ENCODE data around the gene PAM16.

Gene PAM16

GRCh38 chr16:4316864-4317531 lies 34.1 kb downstream of the PAM16 start (continued):
- TF ChIP-seq ZBTB20 (tag by site-specific recombination; IDR thresholded peaks at IDR 0.05) (peak; percentile 82), ZNF843 (tag by site-specific recombination; IDR thresholded peaks at IDR 0.05) (no peak), ZNF785 (tag by site-specific recombination; IDR thresholded peaks at IDR 0.05) (no peak), GLI2 (tag by site-specific recombination; IDR thresholded peaks at IDR 0.05; ENCODE audit: borderline replicate concordance, low read depth) (no peak), ZNF629 (tag by site-specific recombination; IDR thresholded peaks at IDR 0.05) (no peak), ZNF626 (tag by site-specific recombination; IDR thresholded peaks at IDR 0.05) (no peak), ZNF473 (tag by site-specific recombination; IDR thresholded peaks at IDR 0.05) (no peak), ZNF214 (tag by site-specific recombination; IDR thresholded peaks at IDR 0.05; ENCODE audit: borderline replicate concordance) (no peak), ZNF157 (tag by site-specific recombination; IDR thresholded peaks at IDR 0.05) (no peak)

- TF ChIP-seq FEZF1 (tag by site-specific recombination; IDR thresholded peaks at IDR 0.05) (no peak), ZNF366 (tag by site-specific recombination; conservative IDR thresholded peaks at IDR 0.05) (peak; percentile 55), TCF7L2 (IDR thresholded peaks at IDR 0.05; ENCODE audit: borderline replicate concordance, low read depth, low read length) (no peak), ZNF639 (tag by site-specific recombination; IDR thresholded peaks at IDR 0.05) (no peak), ZNF341 (tag by site-specific recombination; IDR thresholded peaks at IDR 0.05; ENCODE audit: low read depth) (peak; percentile 61), IKZF3 (tag by site-specific recombination; IDR thresholded peaks at IDR 0.05) (0 out of 2 replicates have a peak, but pooled peaks have one; percentile 69), ZNF398 (tag by site-specific recombination; IDR thresholded peaks at IDR 0.05) (peak; percentile 88), SP2 (tag by site-specific recombination; IDR thresholded peaks at IDR 0.05) (peak; percentile 72), ZNF596 (tag by site-specific recombination; IDR thresholded peaks at IDR 0.05) (0 out of 2 replicates have a peak, but pooled peaks have one; percentile 25), ZNF449 (tag by site-specific recombination; IDR thresholded peaks at IDR 0.05) (peak; percentile 86), ZBTB8A (tag by site-specific recombination; IDR thresholded peaks at IDR 0.05) (peak; percentile 91), ZNF629 (tag by site-specific recombination; IDR thresholded peaks at IDR 0.05) (peak; percentile 27; the same call in 1 of the 2 replicates), SCRT2 (tag by site-specific recombination; IDR thresholded peaks at IDR 0.05) (peak; percentile 55), ZNF561 (tag by site-specific recombination; IDR thresholded peaks at IDR 0.05; ENCODE audit: borderline replicate concordance) (no peak), GLIS2 (tag by site-specific recombination; IDR thresholded peaks at IDR 0.05) (peak; percentile 87), ZNF610 (tag by site-specific recombination; IDR thresholded peaks at IDR 0.05; ENCODE audit: borderline replicate concordance) (no peak), ZBTB26 (tag by site-specific recombination; optimal IDR thresholded peaks at IDR 0.05) (peak; percentile 68), ZNF335 (tag by site-specific recombination; conservative IDR thresholded peaks at IDR 0.05) (peak; percentile 97), ZBTB20 (tag by site-specific recombination; IDR thresholded peaks at IDR 0.05) (peak; percentile 83; the same call in 1 of the 2 replicates)
- peak overlapping the region; percentile 52 for H3K4me3 ChIP-seq (ENCODE audit: low read depth, low read length)
- H3K36me3 ChIP-seq (ENCODE audit: control insufficient read depth in 2 of 2, insufficient read depth in 1 of 2, low read length in 2 of 2), result no peaks in the 10 kb centered on the region
- H3K9me3 ChIP-seq (ENCODE audit: control insufficient read depth, insufficient read depth, low read depth, low read length), result no peaks in the 10 kb centered on the region
- H3K27ac ChIP-seq (ENCODE audit: extremely low read depth, low read depth, low read length), result peak overlapping the region; percentile 66; the same call in 1 of the 2 replicates
- peaks cover 4% of the 10 kb centered on the region; the same call in 1 of the 2 replicates for H3K4me1 ChIP-seq (ENCODE audit: control insufficient read depth, insufficient read depth, low read length)
- CTCF ChIA-PET, result interaction anchor here (0.6 to 1.8 kb wide), 5 partner anchors 11 to 116 kb away, joined by 3 to 7 read pairs (median 3); no protein-coding TSS in a partner anchor
- POLR2A ChIA-PET, result interaction anchor here (0.6 to 2.9 kb wide), 6 partner anchors 11 to 296 kb away, joined by 3 to 11 read pairs (median 6); partner anchors contain the start of gene TFAP4
Measured at GRCh38 chr16:4316108-4316863, 34.8 kb downstream of the PAM16 start.
